ENCODE results near the gene WBP4.
A peak's percentile ranks its signal among the peaks of the same experiment; 100 is the strongest.
"Not testable (repeated sequence)": the region's sequence is repeated elsewhere in the genome, so short reads cannot be mapped to it uniquely, and the experiment has no call there.

The WBP4 gene

DNA sequence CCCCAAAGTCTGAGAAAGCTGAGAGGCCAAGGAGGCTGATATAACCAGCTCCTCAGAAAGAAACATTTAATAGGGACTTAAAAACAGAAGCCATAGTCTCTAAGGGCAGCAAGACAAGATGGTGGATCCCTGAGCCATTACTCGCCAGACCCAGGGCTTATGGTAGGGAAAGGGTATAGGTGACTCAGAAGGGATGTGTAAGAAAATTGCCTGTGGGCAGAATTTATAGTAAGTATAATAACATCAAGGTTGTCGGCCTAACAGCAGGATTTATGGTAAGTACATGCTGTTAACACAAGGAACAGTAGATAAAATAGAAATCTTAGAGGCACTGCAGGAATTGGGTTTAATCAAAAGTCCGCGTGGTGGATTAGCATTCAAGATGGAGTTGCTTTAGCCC lies 56.6 kb downstream of the WBP4 start:
- no peaks in the 10 kb centered on the region for H3K9me3 ChIP-seq (ENCODE audit: control insufficient read depth, low read length)
- no peak overlapping the region for H3K4me3 ChIP-seq (ENCODE audit: low read depth, low read length)
- H3K27ac ChIP-seq: no peak overlapping the region
- no peaks in the 10 kb centered on the region for H3K36me3 ChIP-seq (ENCODE audit: control insufficient read depth, insufficient read depth, low read length)
- no peaks in the 10 kb centered on the region for H3K79me2 ChIP-seq
- H3K9ac ChIP-seq: no peak overlapping the region
- TF ChIP-seq, protein P1, sequence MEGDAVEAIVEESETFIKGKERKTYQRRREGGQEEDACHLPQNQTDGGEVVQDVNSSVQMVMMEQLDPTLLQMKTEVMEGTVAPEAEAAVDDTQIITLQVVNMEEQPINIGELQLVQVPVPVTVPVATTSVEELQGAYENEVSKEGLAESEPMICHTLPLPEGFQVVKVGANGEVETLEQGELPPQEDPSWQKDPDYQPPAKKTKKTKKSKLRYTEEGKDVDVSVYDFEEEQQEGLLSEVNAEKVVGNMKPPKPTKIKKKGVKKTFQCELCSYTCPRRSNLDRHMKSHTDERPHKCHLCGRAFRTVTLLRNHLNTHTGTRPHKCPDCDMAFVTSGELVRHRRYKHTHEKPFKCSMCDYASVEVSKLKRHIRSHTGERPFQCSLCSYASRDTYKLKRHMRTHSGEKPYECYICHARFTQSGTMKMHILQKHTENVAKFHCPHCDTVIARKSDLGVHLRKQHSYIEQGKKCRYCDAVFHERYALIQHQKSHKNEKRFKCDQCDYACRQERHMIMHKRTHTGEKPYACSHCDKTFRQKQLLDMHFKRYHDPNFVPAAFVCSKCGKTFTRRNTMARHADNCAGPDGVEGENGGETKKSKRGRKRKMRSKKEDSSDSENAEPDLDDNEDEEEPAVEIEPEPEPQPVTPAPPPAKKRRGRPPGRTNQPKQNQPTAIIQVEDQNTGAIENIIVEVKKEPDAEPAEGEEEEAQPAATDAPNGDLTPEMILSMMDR (IDR thresholded peaks at IDR 0.05): no peak
- H3K4me1 ChIP-seq: no peaks in the 10 kb centered on the region
- no peak overlapping the region for H2AFZ ChIP-seq
- H3K27me3 ChIP-seq (ENCODE audit: control insufficient read depth, insufficient read depth, low read length): no peaks in the 10 kb centered on the region
- no peak overlapping the region for H3K4me2 ChIP-seq (ENCODE audit: low read length)

DNA sequence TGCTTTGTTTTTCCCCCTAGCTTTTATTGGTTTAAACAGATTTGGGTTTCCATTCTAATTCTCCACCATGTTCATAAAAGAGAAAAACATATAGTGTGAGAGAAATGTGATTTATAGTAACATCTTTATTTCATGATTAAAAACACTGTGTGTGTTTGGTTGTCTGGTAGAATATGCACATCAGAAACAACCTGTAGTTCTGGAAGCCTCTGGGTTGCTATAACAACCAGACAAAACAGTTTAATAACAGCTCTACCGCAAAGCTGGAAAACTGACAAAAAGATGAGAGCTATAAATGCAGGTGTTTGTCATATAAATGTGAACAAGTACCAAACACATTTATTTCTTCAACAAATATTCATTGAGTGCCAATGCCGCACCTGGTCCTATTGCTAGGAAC lies 61.5 kb downstream of the WBP4 start:
- Histone ChIP-seq H3K27me3 (ENCODE audit: control insufficient read depth, insufficient read depth, low read length) (no peaks in the 10 kb centered on the region), H3K36me3 (ENCODE audit: control insufficient read depth, insufficient read depth, low read length) (no peaks in the 10 kb centered on the region), H3K9ac (no peak overlapping the region), H2AFZ (no peak overlapping the region), H3K27ac (no peak overlapping the region), H3K79me2 (no peaks in the 10 kb centered on the region), H3K9me3 (ENCODE audit: control insufficient read depth, low read length) (no peaks in the 10 kb centered on the region), H3K4me3 (ENCODE audit: low read depth, low read length) (no peak overlapping the region), H3K4me2 (ENCODE audit: low read length) (no peak overlapping the region), H3K4me1 (no peaks in the 10 kb centered on the region)
- TF ChIP-seq, protein P1 (IDR thresholded peaks at IDR 0.05): no peak

DNA sequence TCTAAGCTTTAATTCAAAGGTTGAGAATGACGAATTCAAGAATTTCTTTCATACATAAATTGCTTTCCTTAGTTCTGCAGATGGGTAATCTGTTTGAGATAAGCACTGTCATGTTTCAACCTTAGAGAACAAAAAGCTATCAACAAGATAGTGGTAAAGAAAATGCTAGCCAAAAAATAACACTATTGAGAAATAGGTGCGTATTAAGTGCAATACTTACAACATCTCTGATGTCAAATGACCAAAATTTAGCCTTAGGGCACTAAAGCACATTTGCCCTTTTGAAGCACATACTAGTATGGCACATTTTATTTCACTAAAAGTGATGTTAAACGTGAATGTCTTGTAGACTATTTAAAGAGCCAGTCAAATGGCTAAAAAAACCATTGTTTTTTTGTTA lies 66.4 kb downstream of the WBP4 start:
- H3K9ac ChIP-seq: no peak overlapping the region
- H3K4me3 ChIP-seq (ENCODE audit: low read depth, low read length): no peak overlapping the region
- no peaks in the 10 kb centered on the region for H3K36me3 ChIP-seq (ENCODE audit: control insufficient read depth, insufficient read depth, low read length)
- H3K9me3 ChIP-seq (ENCODE audit: control insufficient read depth, low read length): no peaks in the 10 kb centered on the region
- H3K27ac ChIP-seq: no peak overlapping the region
- H2AFZ ChIP-seq: no peak overlapping the region
- H3K4me1 ChIP-seq: no peaks in the 10 kb centered on the region
- H3K79me2 ChIP-seq: no peaks in the 10 kb centered on the region
- no peak overlapping the region for H3K4me2 ChIP-seq (ENCODE audit: low read length)
- TF ChIP-seq, protein P1 (IDR thresholded peaks at IDR 0.05): no peak
- no peaks in the 10 kb centered on the region for H3K27me3 ChIP-seq (ENCODE audit: control insufficient read depth, insufficient read depth, low read length)

DNA sequence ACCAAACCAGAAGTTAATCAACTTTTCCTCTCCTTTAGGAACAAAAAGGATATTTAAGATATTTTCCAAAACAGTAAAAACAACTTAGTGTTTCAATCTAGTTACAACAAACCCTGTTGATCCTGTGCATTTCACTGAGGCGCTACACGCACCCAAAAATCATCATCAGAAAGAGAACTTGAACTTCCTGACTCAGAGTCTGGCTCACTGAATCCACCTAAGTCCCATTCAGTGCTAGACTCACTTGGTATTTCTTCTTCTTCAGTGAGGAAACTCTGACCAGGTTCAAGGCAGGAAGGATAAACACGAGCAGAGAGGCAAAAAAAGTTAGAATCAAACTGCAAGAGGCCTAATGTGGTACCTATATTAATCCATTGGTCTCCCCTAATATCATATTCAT lies 69.0 kb downstream of the WBP4 start:
- H3K9ac ChIP-seq: no peak overlapping the region
- no peak overlapping the region for H3K4me3 ChIP-seq (ENCODE audit: low read depth, low read length)
- no peaks in the 10 kb centered on the region for H3K4me1 ChIP-seq

DNA sequence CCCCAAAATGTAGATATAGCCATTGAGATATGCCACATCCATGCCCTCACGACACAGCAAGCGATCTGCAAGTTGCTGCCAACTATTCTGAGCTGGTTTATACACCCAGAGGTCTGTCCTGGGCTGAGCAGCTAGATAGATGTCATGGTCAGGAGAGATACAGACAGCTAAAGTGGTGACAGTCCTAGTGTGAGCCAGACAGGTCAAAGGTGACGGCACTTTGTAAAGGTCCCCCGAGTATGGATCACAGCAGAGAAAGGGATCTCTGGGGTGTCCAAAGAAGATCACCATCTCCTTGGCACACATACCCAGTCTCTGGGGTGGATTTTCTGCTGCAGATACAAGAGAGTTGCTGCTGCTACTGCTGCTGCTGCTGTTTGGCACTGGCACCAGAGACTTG lies 69.9 kb downstream of the WBP4 start:
- H3K27me3 ChIP-seq (ENCODE audit: control insufficient read depth, insufficient read depth, low read length); H3K4me1 ChIP-seq; H3K9ac ChIP-seq; H3K36me3 ChIP-seq (ENCODE audit: control insufficient read depth, insufficient read depth, low read length); H3K27ac ChIP-seq; H3K4me3 ChIP-seq (ENCODE audit: low read depth, low read length); H3K9me3 ChIP-seq (ENCODE audit: control insufficient read depth, low read length); H3K79me2 ChIP-seq; H3K4me2 ChIP-seq (ENCODE audit: low read length); H2AFZ ChIP-seq: not testable (repeated sequence)

More for the DNA sequence above, 69.0 kb downstream of the WBP4 start:
- H3K36me3 ChIP-seq (ENCODE audit: control insufficient read depth, insufficient read depth, low read length): no peaks in the 10 kb centered on the region
- TF ChIP-seq, protein P1 (IDR thresholded peaks at IDR 0.05): no peak
- no peak overlapping the region for H3K27ac ChIP-seq
- no peaks in the 10 kb centered on the region for H3K27me3 ChIP-seq (ENCODE audit: control insufficient read depth, insufficient read depth, low read length)
- no peak overlapping the region for H2AFZ ChIP-seq
- H3K4me2 ChIP-seq (ENCODE audit: low read length): no peak overlapping the region
- no peaks in the 10 kb centered on the region for H3K9me3 ChIP-seq (ENCODE audit: control insufficient read depth, low read length)
- H3K79me2 ChIP-seq: no peaks in the 10 kb centered on the region

DNA sequence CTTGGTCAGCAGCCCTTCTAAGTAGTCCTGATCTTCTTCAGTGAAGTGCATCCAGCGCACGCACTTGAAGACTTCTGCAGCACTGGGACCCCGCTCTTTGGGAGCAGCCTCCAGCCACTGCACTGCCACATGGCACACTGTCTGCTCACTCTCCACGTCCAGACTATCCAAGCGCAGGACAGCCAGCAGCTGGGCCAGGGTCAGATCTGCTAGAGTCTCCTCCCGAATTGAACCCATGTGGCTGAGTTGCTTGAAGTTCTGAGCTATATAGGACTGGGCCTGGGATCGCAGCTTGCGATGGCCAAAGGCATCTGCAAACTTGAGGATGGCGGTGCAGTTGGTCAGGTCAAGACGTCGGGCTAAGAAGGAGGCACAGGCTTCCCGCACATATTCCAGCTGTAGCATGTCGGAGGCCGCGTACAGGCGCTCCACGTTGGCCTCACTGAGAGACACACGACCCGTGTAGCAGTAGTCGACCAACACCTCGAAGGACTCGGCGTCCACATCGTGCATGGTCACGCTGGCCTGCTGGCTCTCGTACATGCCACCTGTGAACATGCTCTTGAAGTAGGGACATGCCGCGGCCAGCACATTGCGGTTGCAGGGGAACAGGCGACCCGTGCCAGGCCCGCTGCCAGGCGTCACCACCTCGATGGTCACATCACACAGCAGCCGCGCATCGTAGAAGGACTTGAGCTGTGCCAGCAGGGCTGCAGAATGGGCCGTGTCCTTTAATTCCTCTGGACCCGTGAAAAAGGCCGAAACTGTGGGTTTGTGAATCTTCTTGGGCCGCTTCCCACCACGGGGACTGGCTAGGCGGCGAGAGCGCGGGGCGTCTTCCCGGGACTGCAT lies 70.6 kb downstream of the WBP4 start:
- not testable (repeated sequence) for H3K27me3 ChIP-seq (ENCODE audit: control insufficient read depth, insufficient read depth, low read length); H3K9ac ChIP-seq; H3K36me3 ChIP-seq (ENCODE audit: control insufficient read depth, insufficient read depth, low read length); H3K9me3 ChIP-seq (ENCODE audit: control insufficient read depth, low read length); H3K79me2 ChIP-seq; H3K4me1 ChIP-seq
- H2AFZ ChIP-seq: peak overlapping the region; percentile 93
- peak overlapping the region; percentile 49 for H3K27ac ChIP-seq
- H3K4me3 ChIP-seq (ENCODE audit: low read depth, low read length): peak overlapping the region; percentile 82
- H3K4me2 ChIP-seq (ENCODE audit: low read length): peak overlapping the region; percentile 82
